SJCRH30 (cell line): ENCODE results near the gene RAP1A. TPM values are rescaled to one million over a fixed set of nuclear protein-coding genes. Genes with fewer than 3 reads are reported as not detected.

Source experiments
- DNase-seq, 2 experiments: peaks; one replicate each; pipeline ENCODE4 v3.0.0-alpha.2; 2015 to 2020
- H3K27ac ChIP-seq: fragments of 250-450 bp; sonication (Bioruptor Pico); 2 replicates; pipeline ENCODE4 v1.5.1; 2020; ENCODE audit warnings: mild to moderate bottlenecking, moderate library complexity
- H3K27me3 ChIP-seq: fragments of 250-450 bp; sonication (Bioruptor Pico); 2 replicates; pipeline ENCODE4 v1.5.1; 2020; ENCODE audit warnings: mild to moderate bottlenecking, moderate library complexity
- H3K36me3 ChIP-seq: fragments of 250-450 bp; sonication (Bioruptor Pico); 2 replicates; pipeline ENCODE4 v1.5.1; 2020; ENCODE audit warnings: mild to moderate bottlenecking, moderate library complexity
- H3K4me1 ChIP-seq: fragments of 250-450 bp; sonication (Bioruptor Pico); 2 replicates; pipeline ENCODE4 v1.5.1; 2020; ENCODE audit warnings: mild to moderate bottlenecking, moderate library complexity
- H3K4me3 ChIP-seq: fragments of 250-450 bp; sonication (Bioruptor Pico); 2 replicates; pipeline ENCODE4 v1.5.1; 2020; ENCODE audit warnings: mild to moderate bottlenecking, moderate library complexity
- H3K9me3 ChIP-seq: fragments of 250-450 bp; sonication (Bioruptor Pico); replicated peaks from 2 replicates; pipeline ENCODE4 v1.5.1; 2020; ENCODE audit warnings: mild to moderate bottlenecking, moderate library complexity
- total RNA-seq: library from RNA; depleted of rRNA; stranded (reverse); fragments of >200 nt; shearing (Covaris generic); gene quantifications from 2 replicates; pipeline ENCODE4 v1.2.3, GENCODE V29; 2014

Gene RAP1A
- total RNA-seq, 1 experiment from 2014 or later, result 39.0 TPM

GRCh38 chr1:111690306-111690617, 70.7 kb downstream of the RAP1A start:
- Histone ChIP-seq H3K27ac (no peak overlapping the region), H3K4me3 (no peak overlapping the region), H3K4me1 (peaks cover 10% of the 10 kb centered on the region), H3K36me3 (peaks cover 10% of the 10 kb centered on the region), H3K9me3 (0 out of 2 replicates have a peak, but pooled peaks cover 6% of the 10 kb centered on the region), H3K27me3 (no peaks in the 10 kb centered on the region)
- peak; percentile 76 to 87 for DNase-seq

GRCh38 chr1:111691886-111692285, 72.3 kb downstream of the RAP1A start:
- H3K4me3 ChIP-seq, result no peak overlapping the region
- no peak for DNase-seq

GRCh38 chr1:111695801-111696200, 76.2 kb downstream of the RAP1A start:
- no peak overlapping the region for H3K27ac ChIP-seq
- peaks cover 36% of the 10 kb centered on the region for H3K36me3 ChIP-seq
- peaks cover under 1% of the 10 kb centered on the region; the same call in 1 of the 2 replicates for H3K4me1 ChIP-seq
- no peak overlapping the region for H3K4me3 ChIP-seq
- no peak for DNase-seq
- no peaks in the 10 kb centered on the region for H3K27me3 ChIP-seq
- no peaks in the 10 kb centered on the region for H3K9me3 ChIP-seq

More at GRCh38 chr1:111691886-111692285, 72.3 kb downstream of the RAP1A start:
- no peaks in the 10 kb centered on the region for H3K27me3 ChIP-seq
- 0 out of 2 replicates have a peak, but pooled peaks cover 3% of the 10 kb centered on the region for H3K9me3 ChIP-seq
- H3K4me1 ChIP-seq, result peaks cover 10% of the 10 kb centered on the region
- H3K36me3 ChIP-seq, result peaks cover 16% of the 10 kb centered on the region
- no peak overlapping the region for H3K27ac ChIP-seq

- no peak for DNase-seq
- Histone ChIP-seq H3K4me1 (no peaks in the 10 kb centered on the region), H3K27me3 (no peaks in the 10 kb centered on the region), H3K36me3 (peaks cover 36% of the 10 kb centered on the region), H3K4me3 (no peak overlapping the region), H3K27ac (no peak overlapping the region), H3K9me3 (no peaks in the 10 kb centered on the region)
Observed at GRCh38 chr1:111696330-111696729, 76.7 kb downstream of the RAP1A start.

- no peak overlapping the region for H3K27ac ChIP-seq
- no peak for DNase-seq
- H3K36me3 ChIP-seq, result peaks cover 36% of the 10 kb centered on the region
- no peaks in the 10 kb centered on the region for H3K9me3 ChIP-seq
- no peaks in the 10 kb centered on the region for H3K27me3 ChIP-seq
- H3K4me3 ChIP-seq, result no peak overlapping the region
- no peaks in the 10 kb centered on the region for H3K4me1 ChIP-seq
Observed at GRCh38 chr1:111699268-111699667, 79.7 kb downstream of the RAP1A start.

- H3K4me3 ChIP-seq, result no peak overlapping the region
- no peaks in the 10 kb centered on the region for H3K4me1 ChIP-seq
- no peaks in the 10 kb centered on the region for H3K9me3 ChIP-seq
- peaks cover 30% of the 10 kb centered on the region for H3K36me3 ChIP-seq
- H3K27ac ChIP-seq, result no peak overlapping the region
- H3K27me3 ChIP-seq, result no peaks in the 10 kb centered on the region
- no peak for DNase-seq
Observed at GRCh38 chr1:111702504-111703050, 83.0 kb downstream of the RAP1A start.

GRCh38 chr1:111704240-111704639, 84.7 kb downstream of the RAP1A start:
- Histone ChIP-seq H3K27me3 (no peaks in the 10 kb centered on the region), H3K9me3 (no peaks in the 10 kb centered on the region), H3K27ac (no peak overlapping the region), H3K36me3 (peaks cover 22% of the 10 kb centered on the region), H3K4me1 (no peaks in the 10 kb centered on the region; the same call in 1 of the 2 replicates), H3K4me3 (no peak overlapping the region)
- DNase-seq, result no peak

GRCh38 chr1:111704776-111705175, 85.2 kb downstream of the RAP1A start:
- Histone ChIP-seq H3K9me3 (no peaks in the 10 kb centered on the region), H3K4me3 (no peak overlapping the region), H3K27ac (no peak overlapping the region), H3K4me1 (no peaks in the 10 kb centered on the region; the same call in 1 of the 2 replicates), H3K36me3 (peaks cover 23% of the 10 kb centered on the region), H3K27me3 (no peaks in the 10 kb centered on the region)
- no peak for DNase-seq

GRCh38 chr1:111705841-111706240, 86.3 kb downstream of the RAP1A start:
- DNase-seq, result no peak
- Histone ChIP-seq H3K27ac (no peak overlapping the region), H3K27me3 (no peaks in the 10 kb centered on the region), H3K4me1 (no peaks in the 10 kb centered on the region; the same call in 1 of the 2 replicates), H3K9me3 (no peaks in the 10 kb centered on the region), H3K4me3 (no peak overlapping the region), H3K36me3 (peaks cover 16% of the 10 kb centered on the region)

- Histone ChIP-seq H3K27ac (no peak overlapping the region), H3K4me3 (no peak overlapping the region), H3K4me1 (no peaks in the 10 kb centered on the region; the same call in 1 of the 2 replicates), H3K36me3 (peaks cover 11% of the 10 kb centered on the region), H3K9me3 (no peaks in the 10 kb centered on the region), H3K27me3 (no peaks in the 10 kb centered on the region)
- no peak for DNase-seq
Observed at GRCh38 chr1:111706921-111707320, 87.3 kb downstream of the RAP1A start.

GRCh38 chr1:111707906-111708305, 88.3 kb downstream of the RAP1A start:
- H3K27ac ChIP-seq, result no peak overlapping the region
- H3K9me3 ChIP-seq, result no peaks in the 10 kb centered on the region
- no peaks in the 10 kb centered on the region; the same call in 1 of the 2 replicates for H3K4me1 ChIP-seq
- no peak for DNase-seq
- H3K4me3 ChIP-seq, result no peak overlapping the region
- no peaks in the 10 kb centered on the region for H3K27me3 ChIP-seq
- peaks cover 15% of the 10 kb centered on the region for H3K36me3 ChIP-seq

GRCh38 chr1:111709986-111710385, 90.4 kb downstream of the RAP1A start:
- Histone ChIP-seq H3K27ac (no peak overlapping the region), H3K9me3 (no peaks in the 10 kb centered on the region), H3K4me3 (no peak overlapping the region), H3K36me3 (peaks cover 13% of the 10 kb centered on the region; the same call in 1 of the 2 replicates), H3K27me3 (no peaks in the 10 kb centered on the region), H3K4me1 (no peaks in the 10 kb centered on the region; the same call in 1 of the 2 replicates)
- no peak for DNase-seq

GRCh38 chr1:111716333-111716732, 96.7 kb downstream of the RAP1A start:
- Histone ChIP-seq H3K27me3 (no peaks in the 10 kb centered on the region), H3K36me3 (0 out of 2 replicates have a peak, but pooled peaks cover 4% of the 10 kb centered on the region), H3K27ac (no peak overlapping the region), H3K4me1 (peaks cover 29% of the 10 kb centered on the region), H3K4me3 (no peak overlapping the region), H3K9me3 (no peaks in the 10 kb centered on the region)
- DNase-seq, result no peak

- Histone ChIP-seq H3K27me3 (no peaks in the 10 kb centered on the region), H3K4me1 (peaks cover 29% of the 10 kb centered on the region), H3K36me3 (no peaks in the 10 kb centered on the region), H3K9me3 (no peaks in the 10 kb centered on the region), H3K27ac (no peak overlapping the region), H3K4me3 (no peak overlapping the region)
- DNase-seq, result no peak
Observed at GRCh38 chr1:111717450-111717849, 97.9 kb downstream of the RAP1A start.

- H3K9me3 ChIP-seq, result no peaks in the 10 kb centered on the region
- 0 out of 2 replicates have a peak, but pooled peaks cover 6% of the 10 kb centered on the region for H3K36me3 ChIP-seq
- H3K27me3 ChIP-seq, result no peaks in the 10 kb centered on the region
- H3K4me3 ChIP-seq, result no peak overlapping the region
- H3K27ac ChIP-seq, result peak overlapping the region; percentile 92
- H3K4me1 ChIP-seq, result peaks cover 38% of the 10 kb centered on the region
- peak; percentile 61 to 83 for DNase-seq
Observed at GRCh38 chr1:111719135-111719534, 99.5 kb downstream of the RAP1A start.

- 0 out of 2 replicates have a peak, but pooled peaks cover 7% of the 10 kb centered on the region for H3K36me3 ChIP-seq
- peak; percentile 92 to 97 for DNase-seq
- H3K4me1 ChIP-seq, result peaks cover 44% of the 10 kb centered on the region
- H3K4me3 ChIP-seq, result no peak overlapping the region
- H3K27me3 ChIP-seq, result no peaks in the 10 kb centered on the region
- no peaks in the 10 kb centered on the region for H3K9me3 ChIP-seq
- H3K27ac ChIP-seq, result peak overlapping the region; percentile 92
Observed at GRCh38 chr1:111719674-111720132, 100.1 kb downstream of the RAP1A start.
